ENCODE measurements around the gene PDIK1L.

Gene PDIK1L

GRCh38 chr1:26169669-26170471 lies 58.2 kb downstream of the PDIK1L start, which contains the start of gene ZNF593 (continued):
- TF ChIP-seq ZNF645 (tag by site-specific recombination; IDR thresholded peaks at IDR 0.05) = no peak
- no peak for TF ChIP-seq PRDM1 (tag by site-specific recombination; IDR thresholded peaks at IDR 0.05)
- TF ChIP-seq BCL11A (tag by site-specific recombination; IDR thresholded peaks at IDR 0.05; ENCODE audit: low read depth) = peak; percentile 98
- TF ChIP-seq ZNF426 (tag by site-specific recombination; IDR thresholded peaks at IDR 0.05) = no peak
- TF ChIP-seq ZBTB21 (tag by site-specific recombination; IDR thresholded peaks at IDR 0.05) = peak; percentile 100
- peak; percentile 83 for TF ChIP-seq ZNF24 (tag by site-specific recombination; IDR thresholded peaks at IDR 0.05)
- no peak for TF ChIP-seq ZNF791 (tag by site-specific recombination; IDR thresholded peaks at IDR 0.05)
- no peak for TF ChIP-seq ZNF623 (tag by site-specific recombination; IDR thresholded peaks at IDR 0.05)
- peak; percentile 87 for TF ChIP-seq ZSCAN16 (tag by site-specific recombination; IDR thresholded peaks at IDR 0.05)
- TF ChIP-seq ZBTB11 (tag by site-specific recombination; conservative IDR thresholded peaks at IDR 0.05; ENCODE audit: low read depth) = peak; percentile 91
- TF ChIP-seq ZNF600 (tag by site-specific recombination; IDR thresholded peaks at IDR 0.05) = peak; percentile 86
- TF ChIP-seq TCF7L2 (IDR thresholded peaks at IDR 0.05; ENCODE audit: borderline replicate concordance, low read depth, low read length) = no peak
- no peak for TF ChIP-seq ZNF530 (tag by site-specific recombination; IDR thresholded peaks at IDR 0.05; ENCODE audit: low read depth)
- TF ChIP-seq HOXA7 (CRISPR knock-in tag; IDR thresholded peaks at IDR 0.05; ENCODE audit: borderline replicate concordance) = no peak
- TF ChIP-seq GFI1B (tag by site-specific recombination; IDR thresholded peaks at IDR 0.05) = no peak
- no peak for TF ChIP-seq ZNF354C (tag by site-specific recombination; IDR thresholded peaks at IDR 0.05; ENCODE audit: borderline replicate concordance, low read depth)
- no peak for TF ChIP-seq ZNF404 (tag by site-specific recombination; IDR thresholded peaks at IDR 0.05)
- no peak for TF ChIP-seq ZNF23 (tag by site-specific recombination; IDR thresholded peaks at IDR 0.05; ENCODE audit: borderline replicate concordance)
- TF ChIP-seq MYNN (tag by site-specific recombination; IDR thresholded peaks at IDR 0.05; ENCODE audit: borderline replicate concordance) = no peak
- TF ChIP-seq ZNF2 (tag by site-specific recombination; IDR thresholded peaks at IDR 0.05) = peak; percentile 86
- no peak for TF ChIP-seq ZNF274 (IDR thresholded peaks at IDR 0.05; ENCODE audit: low read length)
- no peak for TF ChIP-seq ZNF274 (tag by site-specific recombination; IDR thresholded peaks at IDR 0.05; ENCODE audit: borderline replicate concordance)
- peak; percentile 75 for TF ChIP-seq ZNF341 (tag by site-specific recombination; IDR thresholded peaks at IDR 0.05; ENCODE audit: low read depth)
- no peak for TF ChIP-seq ZNF16 (tag by site-specific recombination; IDR thresholded peaks at IDR 0.05; ENCODE audit: low read depth)
- no peak for TF ChIP-seq ZNF560 (tag by site-specific recombination; IDR thresholded peaks at IDR 0.05; ENCODE audit: borderline replicate concordance)
- TF ChIP-seq WT1 (tag by site-specific recombination; IDR thresholded peaks at IDR 0.05) = no peak; the same call in 1 of the 2 replicates
- TF ChIP-seq TRIM28 (IDR thresholded peaks at IDR 0.05; ENCODE audit: borderline replicate concordance, low read length) = no peak
- no peak for TF ChIP-seq ZNF571 (tag by site-specific recombination; IDR thresholded peaks at IDR 0.05)
- TF ChIP-seq KLF16 (tag by site-specific recombination; IDR thresholded peaks at IDR 0.05) = peak; percentile 92
- peak; percentile 66 for TF ChIP-seq ZNF610 (tag by site-specific recombination; IDR thresholded peaks at IDR 0.05; ENCODE audit: borderline replicate concordance)
- no peak for TF ChIP-seq ZNF596 (tag by site-specific recombination; IDR thresholded peaks at IDR 0.05)
- TF ChIP-seq ZNF837 (tag by site-specific recombination; IDR thresholded peaks at IDR 0.05) = no peak
- TF ChIP-seq ZNF513 (tag by site-specific recombination; IDR thresholded peaks at IDR 0.05) = no peak
- no peak for TF ChIP-seq ZNF776 (tag by site-specific recombination; IDR thresholded peaks at IDR 0.05; ENCODE audit: borderline replicate concordance)
- 0 out of 2 replicates have a peak, but pooled peaks have one; percentile 27 for TF ChIP-seq ZNF239 (tag by site-specific recombination; IDR thresholded peaks at IDR 0.05)

All from HEK293 (cell line).